CD14-positive monocyte (primary cell): ENCODE measurements around the gene CORO2A. TPM values are rescaled to one million over a fixed set of nuclear protein-coding genes. Genes with fewer than 3 reads are reported as not detected.

ENCODE experiments used
- DNase-seq, 3 donors: peaks; one replicate each; pipeline ENCODE4 v3.0.0-alpha.2; 2011 to 2022
- H2AFZ ChIP-seq: 2 replicates; pipeline ENCODE4 v1.6.0; 2012; ENCODE audit warnings: mild to moderate bottlenecking, low read depth, low read length, inconsistent platforms; ENCODE audit not compliant: insufficient read depth, poor library complexity, severe bottlenecking
- H3K27ac ChIP-seq, 2 donors: 1 replicate in 1 of 2; 2 replicates in 1 of 2; pipeline ENCODE4 v1.5.1; 2012 to 2013; ENCODE audit warnings: low read length in 2 of 2, control low read depth in 1 of 2, inconsistent platforms in 1 of 2, low read depth in 1 of 2, mild to moderate bottlenecking in 1 of 2
- H3K27me3 ChIP-seq, 2 donors: one replicate each; pipeline versions ENCODE4 v1.6.0 to v1.6.1; 2011 to 2013; ENCODE audit warnings: low read length in 2 of 2; ENCODE audit not compliant: control insufficient read depth in 2 of 2, insufficient read depth in 2 of 2
- H3K36me3 ChIP-seq, 2 donors: replicated peaks in 1 of 2; 1 replicate in 1 of 2; 2 replicates in 1 of 2; pipeline versions ENCODE4 v1.5.1 to v1.6.1; 2012 to 2013; ENCODE audit warnings: low read length in 2 of 2, control low read depth in 1 of 2, inconsistent platforms in 1 of 2, mild to moderate bottlenecking in 1 of 2; ENCODE audit not compliant: insufficient read depth in 2 of 2, control insufficient read depth in 1 of 2
- H3K4me1 ChIP-seq, 2 donors: 1 replicate in 1 of 2; 2 replicates in 1 of 2; pipeline versions ENCODE4 v1.5.1 to v1.6.1; 2012 to 2013; ENCODE audit warnings: low read length in 2 of 2, control low read depth in 1 of 2, inconsistent platforms in 1 of 2, mild to moderate bottlenecking in 1 of 2, moderate library complexity in 1 of 2; ENCODE audit not compliant: insufficient read depth in 2 of 2, control insufficient read depth in 1 of 2
- H3K4me2 ChIP-seq: replicated peaks from 2 replicates; pipeline ENCODE3; 2012; ENCODE audit warnings: low read length, moderate library complexity, mild to moderate bottlenecking; ENCODE audit not compliant: poor library complexity, severe bottlenecking; ENCODE audit errors: extremely low read depth
- H3K4me3 ChIP-seq, 3 experiments: fragments of 200-600 bp in 1 of 3; sonication (generic) in 1 of 3; replicated peaks in 1 of 3; 1 replicate in 2 of 3; 2 replicates in 1 of 3; pipeline ENCODE4 v1.5.1; 2011 to 2013; ENCODE audit warnings: low read length in 3 of 3, mild to moderate bottlenecking in 3 of 3, control low read depth in 2 of 3, low read depth in 2 of 3, inconsistent platforms in 1 of 3, moderate library complexity in 1 of 3
- H3K79me2 ChIP-seq: 2 replicates; pipeline ENCODE4 v1.6.0; 2012; ENCODE audit warnings: mild to moderate bottlenecking, control low read depth, inconsistent platforms, low read length, moderate library complexity; ENCODE audit not compliant: insufficient read depth
- H3K9ac ChIP-seq: 2 replicates; pipeline ENCODE4 v1.6.0; 2017; ENCODE audit warnings: low read length, mild to moderate bottlenecking; ENCODE audit not compliant: insufficient read depth, poor library complexity, severe bottlenecking
- H3K9me3 ChIP-seq, 2 donors: replicated peaks in 1 of 2; 1 replicate in 1 of 2; 2 replicates in 1 of 2; pipeline versions ENCODE4 v1.5.1 to v1.6.1; 2012 to 2013; ENCODE audit warnings: low read length in 2 of 2, control low read depth in 1 of 2; ENCODE audit not compliant: control insufficient read depth in 1 of 2, insufficient read depth in 1 of 2
- H4K20me1 ChIP-seq: 2 replicates; pipeline ENCODE4 v1.6.0; 2012; ENCODE audit warnings: mild to moderate bottlenecking, low read length, control low read depth, moderate library complexity; ENCODE audit not compliant: insufficient read depth
- H3K27ac Mint-ChIP-seq, 7 donors: one replicate each; pipeline ENCODE4 v1.8.0; 2020; ENCODE audit warnings: mild to moderate bottlenecking in 7 of 7, mixed read lengths in 7 of 7, moderate library complexity in 6 of 7, inconsistent platforms in 2 of 7
- H3K27me3 Mint-ChIP-seq, 3 donors: one replicate each; pipeline ENCODE4 v1.8.0; 2021 to 2022; ENCODE audit warnings: low read depth in 3 of 3, mild to moderate bottlenecking in 3 of 3, mixed read lengths in 3 of 3, moderate library complexity in 3 of 3, inconsistent platforms in 1 of 3
- H3K36me3 Mint-ChIP-seq, 2 donors: one replicate each; pipeline ENCODE4 v1.8.0; 2020; ENCODE audit warnings: mixed read lengths in 2 of 2, inconsistent platforms in 1 of 2, mild to moderate bottlenecking in 1 of 2
- H3K4me1 Mint-ChIP-seq: one replicate; pipeline ENCODE4 v1.8.0; 2020; ENCODE audit warnings: mild to moderate bottlenecking, mixed read lengths
- H3K4me3 Mint-ChIP-seq, 2 donors: one replicate each; pipeline ENCODE4 v1.8.0; 2020; ENCODE audit warnings: mild to moderate bottlenecking in 2 of 2, mixed read lengths in 2 of 2, moderate library complexity in 1 of 2
- H3K9me3 Mint-ChIP-seq, 7 donors: one replicate each; pipeline ENCODE4 v1.8.0; 2020 to 2022; ENCODE audit warnings: mixed read lengths in 7 of 7, mild to moderate bottlenecking in 6 of 7, moderate library complexity in 6 of 7, inconsistent platforms in 2 of 7
- WGBS: methylation state at CpG from one replicate; pipeline ENCODE4 v1.1.5; 2013; ENCODE audit warnings: missing lambda C conversion rate; ENCODE audit not compliant: insufficient coverage; 5-methylcytosine and 5-hydroxymethylcytosine counted together
- intact Hi-C, 2 donors: fragments of 100-400 bp; cut with micrococcal nuclease; formaldehyde crosslinking; loops; one replicate each; pipeline versions ENCODE4 v1.15.0 to v1.15.1; 2023
- polyA plus RNA-seq, 3 donors: library from polyadenylated mRNA; depleted of rRNA in 1 of 3; unstranded in 2 of 3; stranded (reverse) in 1 of 3; fragments of 300-500 nt in 2 of 3; fragments of >200 nt in 1 of 3; fragmentation: Illumina TruSeq in 2 of 3; gene quantifications; 1 replicate in 2 of 3; 2 replicates in 1 of 3; pipeline ENCODE4 v1.2.3, GENCODE V29; 2012 to 2021
- TF ChIP-seq, protein P1 (sequence below): fragments of 200-600 bp; IDR thresholded peaks from one replicate; pipeline ENCODE4 v1.8.0; 2022; ENCODE audit warnings: antibody characterized with exemption, mild to moderate bottlenecking

Gene CORO2A
- polyA plus RNA-seq, 3 donors: 1.2 to 3.5 (median 2.1) TPM

DNA sequence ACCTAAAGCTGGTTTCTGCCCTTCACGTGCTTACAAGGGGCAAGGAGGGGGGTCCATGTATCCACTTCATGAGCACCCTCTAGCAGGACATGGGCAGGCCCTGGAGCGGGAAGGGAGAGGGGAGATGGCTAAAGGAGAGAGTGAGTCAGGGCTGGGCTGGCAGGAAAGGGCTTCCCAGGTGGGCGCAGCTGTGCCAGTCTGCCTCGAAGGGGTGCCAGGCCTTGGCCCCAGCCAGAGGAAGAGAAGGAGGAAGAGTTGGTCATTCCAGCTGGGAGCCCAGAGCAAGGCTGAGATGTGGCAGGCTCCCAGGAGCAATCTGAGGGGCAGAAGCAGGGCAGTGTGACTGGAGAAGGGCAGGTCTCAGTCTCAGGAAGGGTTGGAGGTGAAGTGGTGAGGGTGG lies 98.1 kb downstream of the CORO2A start:
- Histone ChIP-seq H3K4me3 (no peak overlapping the region), H4K20me1 (peaks cover 15% of the 10 kb centered on the region), H3K27ac (peak overlapping the region in 1 of 2 donors; percentile 16), H3K9ac (no peak overlapping the region), H3K4me2 (no peak overlapping the region), H2AFZ (no peak overlapping the region), H3K79me2 (peaks cover 11% of the 10 kb centered on the region), H3K4me1 (no peaks in the 10 kb centered on the region), H3K27me3 (no peaks in the 10 kb centered on the region), H3K36me3 (peaks cover 75 to 89% of the 10 kb centered on the region in 2 donors), H3K9me3 (no peaks in the 10 kb centered on the region)
- DNase-seq: no peak
- WGBS: 83% methylated on average over 4 of the region's 4 CpGs
- Mint-ChIP-seq H3K9me3 (peaks cover 0 to 2% (median 0%) of the 10 kb centered on the region in 7 donors), H3K4me1 (peaks cover 15% of the 10 kb centered on the region), H3K36me3 (peaks cover 72 to 94% of the 10 kb centered on the region in 2 donors), H3K27me3 (no peaks in the 10 kb centered on the region), H3K27ac (peak overlapping the region in 6 of 7 donors; percentile 19 to 69 (median 58)), H3K4me3 (no peak overlapping the region)
- intact Hi-C loops: no loop called here
- TF ChIP-seq, protein P1, sequence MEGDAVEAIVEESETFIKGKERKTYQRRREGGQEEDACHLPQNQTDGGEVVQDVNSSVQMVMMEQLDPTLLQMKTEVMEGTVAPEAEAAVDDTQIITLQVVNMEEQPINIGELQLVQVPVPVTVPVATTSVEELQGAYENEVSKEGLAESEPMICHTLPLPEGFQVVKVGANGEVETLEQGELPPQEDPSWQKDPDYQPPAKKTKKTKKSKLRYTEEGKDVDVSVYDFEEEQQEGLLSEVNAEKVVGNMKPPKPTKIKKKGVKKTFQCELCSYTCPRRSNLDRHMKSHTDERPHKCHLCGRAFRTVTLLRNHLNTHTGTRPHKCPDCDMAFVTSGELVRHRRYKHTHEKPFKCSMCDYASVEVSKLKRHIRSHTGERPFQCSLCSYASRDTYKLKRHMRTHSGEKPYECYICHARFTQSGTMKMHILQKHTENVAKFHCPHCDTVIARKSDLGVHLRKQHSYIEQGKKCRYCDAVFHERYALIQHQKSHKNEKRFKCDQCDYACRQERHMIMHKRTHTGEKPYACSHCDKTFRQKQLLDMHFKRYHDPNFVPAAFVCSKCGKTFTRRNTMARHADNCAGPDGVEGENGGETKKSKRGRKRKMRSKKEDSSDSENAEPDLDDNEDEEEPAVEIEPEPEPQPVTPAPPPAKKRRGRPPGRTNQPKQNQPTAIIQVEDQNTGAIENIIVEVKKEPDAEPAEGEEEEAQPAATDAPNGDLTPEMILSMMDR: no peak

DNA sequence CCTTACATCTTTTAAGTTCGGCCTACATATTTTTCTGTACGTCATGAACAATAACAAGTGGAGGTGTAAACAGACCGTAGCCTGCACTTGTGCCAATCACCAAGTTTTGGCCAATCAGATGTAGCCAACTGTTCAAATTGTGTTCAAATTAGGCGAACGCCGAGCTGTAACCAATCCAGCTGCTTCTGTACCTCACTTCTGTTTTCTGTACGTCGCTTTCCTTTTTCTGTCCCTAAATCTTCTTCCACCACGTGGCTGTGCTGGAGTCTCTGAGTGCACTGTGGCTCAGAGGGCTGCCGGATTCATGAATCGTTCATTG lies 99.9 kb downstream of the CORO2A start:
- intact Hi-C loops: no loop called here
- TF ChIP-seq, protein P1: no peak
- H3K4me3 Mint-ChIP-seq: no peak overlapping the region
- Histone ChIP-seq H3K4me2 (no peak overlapping the region), H3K36me3 (peaks cover 65 to 73% of the 10 kb centered on the region in 2 donors), H3K27ac (peak overlapping the region in 1 of 2 donors; percentile 14), H3K9me3 (no peaks in the 10 kb centered on the region), H3K4me1 (no peaks in the 10 kb centered on the region), H2AFZ (no peak overlapping the region), H3K79me2 (peaks cover 11% of the 10 kb centered on the region), H3K4me3 (no peak overlapping the region), H4K20me1 (peaks cover 15% of the 10 kb centered on the region), H3K9ac (no peak overlapping the region), H3K27me3 (no peaks in the 10 kb centered on the region)
- peak overlapping the region in 6 of 7 donors; percentile 1 to 81 (median 59) for H3K27ac Mint-ChIP-seq
- H3K4me1 Mint-ChIP-seq: peaks cover 20% of the 10 kb centered on the region
- no peak for DNase-seq
- H3K27me3 Mint-ChIP-seq: no peaks in the 10 kb centered on the region
- H3K9me3 Mint-ChIP-seq: peaks cover 0 to 2% (median 0%) of the 10 kb centered on the region in 7 donors
- peaks cover 67 to 88% of the 10 kb centered on the region in 2 donors for H3K36me3 Mint-ChIP-seq
- WGBS: 69% methylated on average over 11 of the region's 11 CpGs
